HCEC 1CT (cell line): ENCODE measurements around the gene CD40.
"Not testable (repeated sequence)": the region's sequence is repeated elsewhere in the genome, so short reads cannot be mapped to it uniquely, and the experiment has no call there.

ENCODE experiments used
- DNase-seq: peaks from one replicate; pipeline ENCODE4 v3.0.0-alpha.2; 2017

CD40 gene

DNA sequence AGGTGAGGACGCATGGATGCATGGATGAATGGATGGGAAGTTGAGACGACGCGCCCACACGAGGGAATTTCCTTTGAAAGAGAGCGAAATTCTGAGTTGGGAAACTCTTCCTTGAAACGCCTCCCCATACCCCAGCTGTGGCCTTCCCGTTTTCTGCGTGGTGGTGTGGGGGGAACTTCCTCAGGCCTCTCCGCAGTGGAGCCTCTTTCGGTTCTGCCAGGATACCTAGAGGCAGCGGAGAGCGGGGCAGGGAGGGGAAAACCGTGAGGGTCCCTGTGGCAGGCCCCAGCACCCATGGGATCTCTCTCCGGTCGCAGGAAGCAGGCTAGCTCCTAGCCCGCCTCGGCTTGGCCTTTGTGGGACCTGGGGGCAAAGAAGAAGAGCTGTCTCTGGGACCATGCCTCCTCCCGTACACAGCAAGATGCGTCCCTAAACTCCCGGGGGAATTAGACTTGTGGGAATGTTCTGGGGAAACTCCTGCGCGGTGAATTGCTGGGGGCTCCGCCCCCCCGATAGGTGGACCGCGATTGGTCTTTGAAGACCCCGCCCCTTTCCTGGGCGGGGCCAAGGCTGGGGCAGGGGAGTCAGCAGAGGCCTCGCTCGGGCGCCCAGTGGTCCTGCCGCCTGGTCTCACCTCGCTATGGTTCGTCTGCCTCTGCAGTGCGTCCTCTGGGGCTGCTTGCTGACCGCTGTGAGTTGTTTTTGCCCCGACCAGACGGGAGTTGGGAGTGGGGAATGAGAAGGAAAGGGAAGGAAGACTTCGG, at the start of gene CD40:
CD40 (plus strand) TSS at position 611 of the 764 bp plus-strand sequence; CDS start at position 641, 30 bp downstream.
- no peak for DNase-seq

DNA sequence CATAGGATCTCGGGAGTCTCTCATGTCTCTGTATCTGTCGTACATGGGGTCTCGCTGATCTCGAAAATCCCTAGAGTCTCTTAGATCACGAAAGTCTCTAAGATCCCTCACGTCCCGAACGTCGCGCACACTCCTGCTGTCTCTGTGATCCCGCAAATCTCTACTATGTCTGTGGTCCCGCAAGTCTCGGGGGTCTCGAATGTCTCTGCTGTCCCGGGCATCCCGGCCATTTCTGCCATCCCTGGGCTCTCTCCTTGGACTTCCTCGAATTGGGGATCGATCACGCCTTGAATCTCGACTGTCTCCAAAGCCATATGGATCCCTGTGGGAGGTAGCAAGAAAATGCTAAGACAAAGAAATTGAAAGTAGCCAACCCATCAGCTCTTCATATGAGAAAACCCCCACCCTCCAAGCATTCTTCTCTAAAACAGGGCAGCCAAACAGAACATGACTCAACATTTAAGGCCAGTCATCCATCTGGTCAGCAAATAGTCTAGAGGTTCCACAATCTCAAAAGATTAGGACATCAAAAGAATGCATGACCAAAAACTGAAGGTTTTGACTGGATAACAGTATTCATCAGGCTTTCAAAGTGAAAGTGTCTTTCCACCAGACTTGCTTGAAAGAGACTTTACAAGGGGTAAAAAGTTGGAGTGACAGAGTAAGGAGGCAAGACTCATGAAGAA, 47.8 kb upstream of the CD40 start:
- peak; percentile 71 for DNase-seq

DNA sequence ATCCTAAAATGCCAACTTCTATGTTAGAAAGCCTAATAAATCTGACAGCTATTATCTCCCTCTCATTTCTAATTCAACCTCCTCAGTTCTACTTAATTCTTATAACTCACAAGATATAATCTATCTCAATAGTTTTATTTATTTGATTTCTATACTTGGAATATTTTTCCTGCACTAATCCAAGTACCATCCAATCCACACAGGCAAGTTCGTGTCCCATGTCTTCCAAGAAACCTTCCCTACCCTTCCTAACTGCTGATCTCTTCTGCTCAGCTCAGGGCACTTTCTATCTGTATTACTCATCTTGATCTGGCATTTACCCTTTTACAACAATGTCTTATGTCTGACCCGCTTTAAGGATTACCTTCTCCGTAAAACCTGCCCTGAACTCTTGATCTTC, 46.5 kb upstream of the CD40 start:
- DNase-seq: no peak

DNA sequence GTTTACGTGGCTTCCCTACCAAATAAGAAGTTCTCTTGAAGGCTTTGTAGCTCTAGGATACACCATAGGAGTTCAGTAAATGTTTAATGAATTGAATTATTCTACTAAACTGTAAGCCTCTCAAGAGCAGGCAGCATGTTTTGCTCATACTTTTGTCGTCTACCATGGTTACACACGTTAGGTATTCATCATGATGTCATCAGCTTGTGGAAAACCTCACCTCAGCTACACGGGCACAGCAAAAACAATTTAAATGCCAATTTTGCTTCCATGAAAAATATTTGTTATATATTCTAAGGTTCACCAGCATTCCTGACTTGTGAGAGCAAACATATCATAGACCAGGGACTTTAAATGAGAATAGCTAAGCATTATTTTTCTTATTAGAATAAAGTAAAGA, 45.1 kb upstream of the CD40 start:
- no peak for DNase-seq

DNA sequence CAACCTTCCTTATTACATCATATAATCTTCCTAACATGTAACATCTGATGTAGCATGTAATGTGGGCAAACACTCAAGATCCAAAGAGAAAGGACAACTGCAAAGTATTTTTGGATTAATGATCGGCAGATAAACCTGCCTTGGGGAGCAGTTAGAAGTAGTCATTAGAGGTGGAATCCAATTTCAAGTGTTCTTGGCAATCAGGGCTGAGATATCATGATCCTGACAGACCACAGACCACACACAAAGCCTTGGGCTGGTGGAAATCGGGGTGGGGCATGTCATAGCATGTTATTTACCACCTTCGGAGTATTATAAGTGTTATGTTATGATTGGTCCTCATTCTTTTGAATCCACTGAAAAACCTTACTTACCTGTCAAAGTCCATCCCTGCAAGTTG, 44.7 kb upstream of the CD40 start:
- DNase-seq: no peak

DNA sequence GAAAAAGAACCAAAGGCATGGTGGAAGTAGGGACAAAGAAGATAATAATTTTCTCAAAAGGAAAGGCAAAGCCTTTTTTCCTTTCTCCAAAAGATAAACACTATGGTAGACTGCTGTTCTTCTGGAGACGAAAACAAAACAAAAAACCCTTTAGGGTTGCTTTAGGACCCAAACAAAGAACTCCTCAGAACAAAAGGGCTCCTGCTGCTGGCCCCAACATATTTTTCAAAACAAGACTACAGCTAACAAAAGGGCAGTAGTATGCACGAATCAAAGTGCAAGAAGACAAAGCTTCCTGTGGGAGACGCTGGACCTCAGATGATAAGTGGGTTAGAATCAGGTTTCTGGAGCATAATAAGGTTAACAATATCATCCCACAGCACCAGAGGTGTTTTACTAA, 44.1 kb upstream of the CD40 start:
- DNase-seq: no peak

DNA sequence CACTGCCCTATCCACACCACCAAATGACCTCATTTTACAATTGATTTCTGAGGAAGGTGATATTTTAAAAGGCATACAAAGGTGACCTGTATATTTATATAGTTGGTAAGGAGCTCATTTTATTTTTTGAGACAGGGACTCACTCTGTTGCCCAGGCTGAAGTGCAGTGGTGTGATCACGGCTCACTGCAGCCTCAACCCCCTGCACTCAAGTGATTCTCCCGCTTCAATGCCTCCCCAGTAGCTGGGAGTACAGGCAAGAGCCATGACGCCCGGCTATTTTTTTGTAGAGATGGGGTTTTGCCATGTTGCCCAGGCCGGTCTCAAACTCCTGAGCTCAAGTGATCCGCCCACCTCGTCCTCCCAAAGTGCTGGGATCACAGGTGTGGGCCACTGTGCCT, 41.3 kb upstream of the CD40 start:
- DNase-seq: no peak

DNA sequence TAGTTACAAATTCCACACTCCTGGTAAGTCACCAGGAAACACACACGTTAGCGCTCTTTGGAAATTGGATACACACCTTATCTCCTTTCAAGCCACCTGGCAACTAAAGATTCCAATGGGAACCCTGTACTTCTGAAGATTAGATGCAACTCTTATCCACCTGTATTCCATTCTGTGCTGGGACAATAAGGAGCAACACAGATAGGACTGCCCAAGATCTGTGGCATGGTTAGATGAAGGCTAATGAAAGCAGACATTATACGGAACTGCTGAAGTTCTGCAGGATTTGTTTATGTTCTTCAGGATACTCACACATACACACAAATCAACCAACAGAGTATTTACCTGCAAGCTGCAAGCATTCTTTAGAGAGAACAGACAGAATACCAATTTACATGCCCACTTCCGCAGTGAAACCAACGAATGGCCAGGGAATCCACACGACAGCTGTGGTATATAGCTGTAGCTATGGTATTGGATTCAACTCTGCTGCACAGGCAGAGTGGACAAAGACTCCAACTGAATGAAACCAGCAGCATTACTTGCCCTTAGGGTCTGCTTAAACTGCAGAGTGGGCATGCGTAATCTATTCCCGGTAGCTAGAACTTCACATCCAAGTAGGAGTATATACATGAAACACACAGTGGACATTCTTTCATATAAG, 40.3 kb upstream of the CD40 start:
- no peak for DNase-seq

DNA sequence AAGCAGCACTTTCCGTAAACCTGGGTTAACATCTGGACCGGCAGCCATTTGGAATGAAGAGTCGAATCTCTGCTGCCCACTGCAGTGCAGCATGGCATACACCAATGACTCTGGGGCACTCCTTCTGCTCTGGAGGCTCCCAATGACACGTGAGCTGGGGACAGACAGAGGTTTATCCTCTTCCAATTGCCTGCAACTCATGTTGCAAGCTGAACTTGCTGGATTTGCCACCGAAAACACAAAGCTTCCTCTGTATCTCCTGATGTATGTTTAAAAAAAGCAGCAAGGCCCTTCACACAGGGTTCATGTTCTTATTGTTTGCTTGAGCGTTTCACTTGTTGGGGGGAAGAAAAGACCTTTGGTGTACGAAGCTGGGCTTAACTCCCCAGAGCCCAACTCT, 39.2 kb upstream of the CD40 start:
- DNase-seq: no peak

DNA sequence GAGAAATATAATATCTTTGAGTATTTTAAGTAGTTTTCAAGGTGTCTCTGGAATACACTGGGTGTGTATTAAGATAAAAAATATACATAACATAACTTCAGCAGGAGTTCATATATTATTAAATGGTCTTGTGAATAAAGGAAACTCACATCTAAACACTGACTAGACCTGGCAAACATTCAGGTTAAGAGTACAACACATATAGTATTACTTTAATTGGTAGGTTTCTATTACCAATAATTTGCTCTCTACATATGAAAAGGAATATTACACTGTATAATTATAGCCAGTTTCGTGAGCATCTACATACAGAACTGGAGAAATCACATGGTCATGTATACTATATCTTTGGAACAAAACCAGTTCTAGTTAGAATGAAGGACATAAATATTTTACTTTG, 37.0 kb upstream of the CD40 start:
- DNase-seq: no peak

DNA sequence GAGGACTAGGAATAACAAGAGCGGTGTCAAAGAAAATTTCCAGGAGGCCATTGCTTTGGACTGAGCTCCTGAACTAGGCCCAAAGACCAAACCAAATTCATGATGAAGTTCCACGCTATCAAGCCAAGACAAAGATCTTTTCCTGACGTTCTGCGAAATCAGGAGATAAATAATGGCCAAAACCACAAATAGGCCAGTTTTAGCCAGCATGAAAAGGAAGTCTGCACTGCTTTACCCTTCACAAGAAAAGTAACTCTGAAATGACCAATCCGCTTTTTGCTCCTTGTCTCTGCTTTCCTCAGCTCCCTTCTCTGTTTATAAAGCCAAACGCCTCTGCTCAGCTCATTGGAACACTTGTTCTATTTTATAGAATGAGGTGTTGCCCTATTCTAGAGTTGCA, 35.0 kb upstream of the CD40 start:
- no peak for DNase-seq

DNA sequence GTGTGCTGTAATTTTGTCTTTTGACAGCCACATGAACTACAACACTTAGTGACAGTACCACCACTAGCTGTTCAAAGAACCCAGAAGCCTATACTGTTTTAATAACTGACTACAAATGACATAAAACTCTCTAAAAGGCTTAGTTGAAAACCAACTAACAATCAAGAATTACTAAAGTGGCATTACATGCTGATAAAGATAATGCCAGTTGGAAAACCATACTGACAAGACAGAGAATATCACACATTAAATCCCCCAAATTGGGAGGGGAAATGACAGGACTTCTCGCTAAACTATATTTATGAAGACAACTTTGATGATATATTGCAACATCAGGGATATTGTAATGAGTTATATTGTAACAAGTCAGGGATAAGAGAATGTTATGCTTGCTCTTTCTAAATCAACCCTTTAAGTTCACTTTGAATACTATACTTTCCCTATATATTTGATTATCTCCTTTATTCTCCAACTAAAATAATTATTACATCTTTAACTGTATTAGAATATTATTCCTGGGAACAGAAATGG, 34.5 kb upstream of the CD40 start:
- no peak for DNase-seq

DNA sequence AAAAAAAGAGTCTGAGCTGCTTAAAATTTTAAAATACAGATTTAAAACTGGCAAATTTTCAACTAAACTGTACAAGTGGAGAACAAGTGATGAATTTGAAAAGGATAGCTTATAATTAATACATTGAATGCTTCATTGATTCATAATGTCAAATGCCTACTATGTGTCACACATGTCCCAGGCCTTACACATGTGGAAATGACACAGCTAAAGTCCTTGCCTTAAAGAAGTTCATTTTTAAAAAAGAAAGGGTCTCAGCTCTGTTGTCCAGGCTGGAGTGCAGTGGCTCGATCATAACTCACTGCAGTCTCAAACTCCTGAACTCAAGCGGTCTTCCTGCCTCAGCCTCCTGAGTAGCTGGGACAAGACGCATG, 33.3 kb upstream of the CD40 start:
- no peak for DNase-seq

DNA sequence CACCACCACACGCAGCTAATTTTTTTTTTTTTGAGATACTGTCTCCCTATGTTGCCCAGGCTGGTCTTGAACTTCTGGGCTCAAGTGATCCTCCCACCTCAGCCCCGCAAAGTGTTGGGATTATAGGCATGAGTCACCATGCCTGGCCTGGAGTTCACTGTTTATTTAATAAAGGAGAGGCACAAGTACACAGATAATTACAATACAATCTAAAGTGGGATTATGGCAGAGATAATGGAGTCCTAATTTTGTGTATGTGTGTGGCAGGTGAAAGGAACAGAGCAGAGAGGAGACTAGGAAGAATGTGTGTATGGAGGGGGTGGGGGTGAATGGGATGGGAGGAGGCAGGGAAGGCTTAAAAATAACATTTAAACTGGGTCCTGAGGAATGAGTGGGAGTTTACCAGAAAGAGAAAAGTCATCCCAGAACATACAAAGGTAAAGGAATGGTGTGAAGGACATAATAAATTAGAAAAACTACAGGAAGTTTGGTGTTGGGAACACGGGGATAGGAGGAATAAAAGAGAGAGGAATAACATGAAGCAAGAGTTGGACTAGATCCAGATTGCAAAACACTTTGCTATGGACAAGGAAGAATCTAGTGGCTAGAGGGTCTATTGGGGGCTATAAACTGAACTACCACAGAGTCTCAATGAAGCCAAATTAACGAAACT, 32.8 kb upstream of the CD40 start:
- DNase-seq: peak; percentile 41

DNA sequence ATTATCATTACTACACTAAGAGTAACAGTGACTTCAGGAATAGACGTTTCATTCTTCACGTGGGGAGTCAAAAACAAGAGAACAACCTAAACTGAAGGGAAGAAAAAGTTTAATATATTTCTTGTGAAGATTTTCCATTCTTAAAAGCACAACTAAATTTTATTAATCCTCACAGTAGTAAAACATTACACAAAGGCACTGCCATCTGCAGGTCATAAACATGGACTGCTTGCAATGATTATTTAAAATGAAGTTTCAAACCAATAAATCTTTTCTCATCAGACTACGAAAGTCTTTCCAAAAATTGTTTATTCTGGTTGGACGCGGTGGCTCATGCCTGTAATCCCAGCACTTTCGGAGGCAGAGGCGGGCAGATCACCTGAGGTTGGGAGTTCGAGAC, 31.0 kb upstream of the CD40 start:
- DNase-seq: no peak

DNA sequence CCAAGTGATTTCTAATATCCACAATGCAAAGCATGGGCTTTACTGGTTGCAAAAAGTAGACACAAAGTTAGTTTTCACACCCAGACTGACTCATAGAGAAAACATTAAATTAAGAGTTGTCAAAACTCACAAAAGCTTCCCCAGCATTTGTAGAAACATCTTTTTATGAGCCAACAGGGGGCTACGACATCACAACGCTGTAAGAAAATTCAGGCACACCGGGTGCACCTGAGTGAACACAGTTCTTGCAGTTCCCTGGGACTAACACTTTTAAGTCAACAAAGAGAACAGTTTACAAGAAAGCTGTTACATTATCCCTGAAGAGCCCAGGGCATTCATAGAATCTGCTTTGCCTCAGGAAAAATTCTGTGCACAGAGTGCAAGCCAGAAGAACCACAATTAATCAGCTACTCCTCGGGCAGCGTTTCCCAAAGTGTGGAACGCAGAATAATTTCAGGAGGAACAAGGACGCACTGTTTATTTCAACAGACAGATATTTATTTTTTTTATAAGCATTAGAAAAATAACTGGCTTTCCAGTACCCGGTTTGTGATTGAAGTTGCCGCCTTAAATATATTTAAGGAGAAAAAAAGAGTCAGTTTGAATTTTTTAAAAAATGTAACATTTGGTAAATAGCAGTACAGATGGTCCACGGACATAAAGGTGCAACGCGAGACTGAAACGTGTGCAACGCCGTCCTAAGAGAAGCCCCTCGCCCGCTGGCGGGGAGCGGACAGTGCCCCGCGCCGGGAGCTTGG, 29.5 kb upstream of the CD40 start:
- DNase-seq: peak; percentile 5

DNA sequence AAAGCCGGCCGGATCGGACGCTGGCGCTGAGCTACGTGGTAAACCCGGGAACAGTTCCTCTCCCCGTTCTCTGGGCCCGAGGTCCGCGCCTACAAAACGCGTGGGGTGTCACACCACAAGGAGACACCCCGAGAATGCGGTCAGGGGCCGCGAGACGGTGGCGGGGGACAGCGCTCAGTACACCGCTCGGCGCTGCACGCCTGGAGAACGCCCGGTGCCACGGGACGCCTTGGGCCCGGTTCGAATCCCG, 29.0 kb upstream of the CD40 start:
- DNase-seq: peak; percentile 40

DNA sequence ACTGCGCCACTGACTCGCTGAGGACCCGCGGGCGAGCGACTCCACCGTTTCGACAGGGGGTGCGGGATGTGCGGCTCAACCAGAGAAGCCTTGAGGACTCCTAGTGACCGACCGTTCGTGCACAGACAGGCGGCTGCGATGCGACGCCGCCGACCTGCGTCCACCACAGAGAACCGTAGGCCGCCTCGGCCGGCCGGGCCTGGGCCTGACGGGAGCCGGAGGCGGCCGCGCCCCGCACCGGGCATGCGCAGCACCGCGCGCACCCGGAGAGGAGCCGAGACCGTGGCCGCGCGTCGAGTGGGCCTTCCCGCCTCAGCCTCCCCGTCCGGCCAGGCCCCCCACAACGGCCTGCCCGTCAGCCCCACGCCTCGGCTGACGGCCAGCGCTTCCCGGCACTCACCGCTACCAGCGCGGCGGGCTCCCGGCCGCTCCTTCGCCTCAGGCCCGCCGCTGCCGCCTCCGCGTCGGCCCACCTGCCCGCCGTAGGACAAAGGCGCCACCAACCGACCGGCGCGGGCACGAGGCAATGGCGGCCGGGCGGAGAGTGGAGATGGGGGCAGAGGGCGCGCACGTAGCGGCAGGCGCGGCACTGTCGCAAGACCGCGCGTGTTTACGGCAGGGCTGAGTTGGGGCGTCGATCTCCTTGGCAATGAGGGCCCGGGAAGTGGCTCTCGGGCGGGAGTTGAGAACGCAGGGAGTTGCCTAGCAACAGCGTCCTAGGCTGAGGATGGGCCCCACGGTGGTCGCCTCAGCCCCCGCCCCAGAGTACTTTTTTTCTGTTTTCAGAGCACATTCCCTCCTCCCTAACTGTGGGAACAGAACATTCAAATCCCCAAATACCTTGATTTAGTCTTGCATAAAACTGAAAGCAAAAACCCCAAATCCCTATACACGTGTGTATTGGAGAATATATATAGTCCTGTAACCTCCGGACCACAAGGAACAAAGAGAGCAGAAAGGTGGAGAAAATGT, 28.4 kb upstream of the CD40 start, which contains the start of gene NCOA5:
NCOA5 (minus strand) TSS at position 546 of the 972 bp plus-strand sequence. CDS start 10,538 bp downstream, outside the sequence.
- peak; percentile 98 for DNase-seq

DNA sequence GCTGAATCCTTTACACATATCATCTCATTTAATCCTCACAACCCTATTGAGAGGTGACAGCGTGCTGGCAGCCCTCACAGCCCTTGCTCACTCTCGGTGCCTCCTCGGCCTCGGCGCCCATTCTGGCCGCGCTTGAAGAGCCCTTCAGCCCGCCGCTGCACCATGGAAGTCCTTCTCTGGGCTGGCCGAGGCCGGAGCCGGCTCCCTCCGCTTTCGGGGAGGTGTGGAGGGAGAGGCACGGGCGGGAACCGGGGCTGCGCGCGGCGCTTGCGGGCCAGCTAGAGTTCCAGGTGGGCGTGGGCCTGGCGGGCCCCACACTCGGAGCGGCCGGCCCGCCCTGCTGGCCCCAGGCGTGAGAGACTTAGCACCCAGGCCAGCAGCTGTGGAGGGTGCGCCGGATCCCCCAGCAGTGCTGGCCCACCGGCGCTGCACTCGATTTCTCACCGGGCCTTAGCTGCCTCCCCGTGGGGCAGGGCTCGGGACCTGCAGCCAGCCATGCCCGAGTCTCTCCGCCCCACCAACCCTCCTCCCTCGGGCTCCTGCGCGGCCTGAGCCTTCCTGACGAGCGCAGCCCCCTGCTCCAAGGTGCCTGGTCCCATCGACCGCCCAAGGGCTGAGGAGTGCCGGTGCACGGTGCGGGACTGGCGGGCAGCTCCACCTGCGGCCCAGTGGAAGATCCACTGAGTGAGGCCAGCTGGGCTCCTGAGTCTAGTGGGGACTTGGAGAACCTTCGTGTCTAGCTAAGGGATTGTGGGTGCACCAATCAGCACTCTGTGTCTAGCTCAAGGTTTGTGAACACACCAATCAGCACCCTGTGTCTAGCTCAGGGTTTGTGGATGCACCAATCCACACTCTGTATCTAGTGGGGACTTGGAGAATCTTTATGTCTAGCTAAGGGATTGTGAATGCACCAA, 26.2 kb upstream of the CD40 start:
- not testable (repeated sequence) for DNase-seq

DNA sequence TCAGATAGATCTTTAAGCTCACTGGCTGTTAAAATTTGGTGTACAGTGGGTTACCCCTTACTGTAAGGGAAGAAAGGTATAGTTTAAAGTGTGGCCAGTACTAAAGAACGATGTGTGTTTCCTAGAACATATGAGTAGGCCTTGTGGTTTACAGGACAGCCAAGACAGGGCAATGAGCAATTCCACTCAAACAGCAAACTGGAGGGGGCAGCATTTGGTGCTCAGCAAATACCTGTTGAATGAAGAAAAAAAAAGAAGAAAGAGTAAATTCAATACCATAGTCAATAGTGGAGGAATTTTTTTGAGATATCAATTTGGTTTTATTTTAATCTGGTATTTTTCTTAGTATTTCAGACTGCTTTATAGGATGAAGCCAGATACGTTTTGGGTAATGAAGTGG, 24.6 kb upstream of the CD40 start:
- DNase-seq: peak; percentile 30
